Mesendoderm (in vitro differentiated cells): Measurements from ENCODE around the gene RASSF8.

Experiments used
- DNase-seq: peaks from one replicate; pipeline ENCODE4 v3.0.0; 2013
- H2AK5ac ChIP-seq: 2 replicates; pipeline ENCODE4 v1.6.1; 2013; ENCODE audit warnings: low read length, inconsistent platforms
- H2BK120ac ChIP-seq: 2 replicates; pipeline ENCODE4 v1.6.1; 2013; ENCODE audit warnings: low read depth, mild to moderate bottlenecking, low read length, moderate library complexity, mixed read lengths
- H2BK15ac ChIP-seq: replicated peaks from 2 replicates; pipeline ENCODE4 v1.6.1; 2013; ENCODE audit warnings: low read depth, mild to moderate bottlenecking, moderate library complexity
- H2BK5ac ChIP-seq: 2 replicates; pipeline ENCODE4 v1.6.1; 2013; ENCODE audit warnings: low read length, inconsistent platforms
- H3K18ac ChIP-seq: 2 replicates; pipeline ENCODE4 v1.6.1; 2013; ENCODE audit warnings: mild to moderate bottlenecking, low read length, mixed read lengths
- H3K23ac ChIP-seq: one replicate; pipeline ENCODE4 v1.6.1; 2013; ENCODE audit warnings: low read length
- H3K27ac ChIP-seq: 2 replicates; pipeline ENCODE4 v1.5.1; 2013; ENCODE audit warnings: low read depth, mild to moderate bottlenecking, inconsistent platforms, low read length, moderate library complexity
- H3K27me3 ChIP-seq: 2 replicates; pipeline ENCODE4 v1.6.1; 2013; ENCODE audit warnings: low read length, control low read depth, mild to moderate bottlenecking, inconsistent platforms; ENCODE audit not compliant: insufficient read depth, poor library complexity
- H3K36me3 ChIP-seq: 2 replicates; pipeline ENCODE4 v1.6.1; 2013; ENCODE audit warnings: low read length, inconsistent platforms; ENCODE audit not compliant: control insufficient read depth, insufficient read depth
- H3K4ac ChIP-seq: one replicate; pipeline ENCODE4 v1.6.1; 2013; ENCODE audit warnings: low read depth, mild to moderate bottlenecking, low read length, moderate library complexity
- H3K4me1 ChIP-seq: 2 replicates; pipeline ENCODE4 v1.6.1; 2013; ENCODE audit warnings: low read depth, low read length, inconsistent platforms; ENCODE audit not compliant: control insufficient read depth
- H3K4me2 ChIP-seq: 2 replicates; pipeline ENCODE4 v1.6.1; 2013; ENCODE audit warnings: low read length
- H3K4me3 ChIP-seq: 2 replicates; pipeline ENCODE4 v1.5.1; 2013; ENCODE audit warnings: mild to moderate bottlenecking, low read length
- H3K56ac ChIP-seq: one replicate; pipeline ENCODE4 v1.6.1; 2013; ENCODE audit warnings: low read length
- H3K79me1 ChIP-seq: 2 replicates; pipeline ENCODE4 v1.6.1; 2013; ENCODE audit warnings: low read length, inconsistent platforms
- H3K79me2 ChIP-seq: 2 replicates; pipeline ENCODE4 v1.6.1; 2013; ENCODE audit warnings: mild to moderate bottlenecking, low read length; ENCODE audit not compliant: control insufficient read depth, insufficient read depth
- H3K9ac ChIP-seq: 2 replicates; pipeline ENCODE4 v1.6.1; 2013; ENCODE audit warnings: low read length, inconsistent platforms
- H4K5ac ChIP-seq: one replicate; pipeline ENCODE4 v1.6.1; 2013; ENCODE audit warnings: low read length
- H4K8ac ChIP-seq: one replicate; pipeline ENCODE4 v1.6.1; 2013; ENCODE audit warnings: low read depth, mild to moderate bottlenecking, control low read depth, low read length, moderate library complexity
- WGBS: extraction: QIAGEN DNeasy Blood & Tissue Kit; methylation state at CpG from one replicate; pipeline ENCODE4 v1.1.7; 2013; ENCODE audit warnings: low lambda C conversion rate, missing lambda C conversion rate; ENCODE audit not compliant: insufficient coverage; ENCODE audit errors: extremely low coverage; 5-methylcytosine and 5-hydroxymethylcytosine counted together

Gene RASSF8

DNA sequence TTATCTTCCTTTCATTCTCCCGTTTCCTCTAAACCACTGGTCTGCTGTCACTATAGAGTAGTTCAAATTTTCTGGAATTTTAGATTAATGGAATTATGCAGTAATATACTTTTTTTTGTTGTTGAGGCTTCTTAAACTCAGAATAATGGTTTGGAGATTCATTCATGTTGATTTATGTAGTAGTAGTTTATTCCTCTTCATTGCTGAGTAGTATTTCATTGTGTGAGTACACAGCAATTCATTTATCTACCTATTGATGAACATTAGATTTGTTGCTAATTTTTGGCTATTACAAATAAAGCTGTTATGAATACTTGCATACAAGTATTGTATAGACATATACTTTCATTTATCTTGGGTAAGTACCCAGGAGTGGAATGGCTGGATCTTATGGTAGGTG lies 7.2 kb downstream of the RASSF8 start:
- H2BK15ac ChIP-seq = no peak overlapping the region
- H3K79me1 ChIP-seq = peaks cover 32% of the 10 kb centered on the region
- WGBS = no CpG with 5 or more reads among the region's 1 CpG
- no peak overlapping the region for H4K5ac ChIP-seq
- H3K4me2 ChIP-seq = no peak overlapping the region
- H3K27me3 ChIP-seq = no peaks in the 10 kb centered on the region
- H3K4me1 ChIP-seq = peaks cover 20% of the 10 kb centered on the region
- H3K4ac ChIP-seq = no peak overlapping the region
- H3K27ac ChIP-seq = no peak overlapping the region
- no peak overlapping the region for H3K23ac ChIP-seq
- no peaks in the 10 kb centered on the region for H3K36me3 ChIP-seq
- no peak for DNase-seq
- H2AK5ac ChIP-seq = no peak overlapping the region
- no peak overlapping the region for H3K4me3 ChIP-seq
- H3K79me2 ChIP-seq = peaks cover 63% of the 10 kb centered on the region
- H3K56ac ChIP-seq = no peak overlapping the region
- H3K18ac ChIP-seq = no peak overlapping the region
- H2BK5ac ChIP-seq = no peak overlapping the region
- no peak overlapping the region for H4K8ac ChIP-seq
- no peak overlapping the region for H3K9ac ChIP-seq
- H2BK120ac ChIP-seq = no peak overlapping the region

DNA sequence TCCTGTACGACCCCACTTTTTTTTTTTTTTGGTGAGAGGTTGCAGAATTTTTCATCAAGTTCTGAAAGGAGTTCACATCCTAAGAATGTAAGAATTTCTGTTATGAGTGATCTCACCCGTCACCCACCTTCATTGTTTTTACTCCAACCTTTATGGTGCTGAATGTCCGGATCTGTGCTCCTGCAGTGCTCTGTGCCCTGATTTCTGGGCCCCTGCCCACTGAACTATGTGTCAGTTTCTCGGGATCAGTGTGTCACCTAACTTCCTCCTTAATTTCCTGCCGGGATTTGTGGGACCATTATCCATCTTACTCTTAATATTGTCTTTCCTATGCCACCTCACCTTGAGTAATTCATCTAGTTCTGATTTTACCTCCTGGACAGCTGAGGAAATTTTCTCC lies 11.6 kb downstream of the RASSF8 start:
- Histone ChIP-seq H3K4me1 (peaks cover 27% of the 10 kb centered on the region), H3K79me1 (peaks cover 36% of the 10 kb centered on the region), H3K36me3 (no peaks in the 10 kb centered on the region), H3K23ac (no peak overlapping the region), H4K8ac (no peak overlapping the region), H4K5ac (no peak overlapping the region), H3K27me3 (no peaks in the 10 kb centered on the region), H3K4me3 (no peak overlapping the region), H2BK15ac (no peak overlapping the region), H3K56ac (no peak overlapping the region), H3K9ac (no peak overlapping the region), H2BK120ac (no peak overlapping the region), H3K18ac (no peak overlapping the region), H2BK5ac (no peak overlapping the region), H3K27ac (no peak overlapping the region), H2AK5ac (no peak overlapping the region), H3K4me2 (no peak overlapping the region), H3K4ac (no peak overlapping the region), H3K79me2 (peaks cover 59% of the 10 kb centered on the region)
- whole genome bisulfite sequencing = no CpG with 5 or more reads among the region's 5 CpGs
- DNase-seq = no peak

DNA sequence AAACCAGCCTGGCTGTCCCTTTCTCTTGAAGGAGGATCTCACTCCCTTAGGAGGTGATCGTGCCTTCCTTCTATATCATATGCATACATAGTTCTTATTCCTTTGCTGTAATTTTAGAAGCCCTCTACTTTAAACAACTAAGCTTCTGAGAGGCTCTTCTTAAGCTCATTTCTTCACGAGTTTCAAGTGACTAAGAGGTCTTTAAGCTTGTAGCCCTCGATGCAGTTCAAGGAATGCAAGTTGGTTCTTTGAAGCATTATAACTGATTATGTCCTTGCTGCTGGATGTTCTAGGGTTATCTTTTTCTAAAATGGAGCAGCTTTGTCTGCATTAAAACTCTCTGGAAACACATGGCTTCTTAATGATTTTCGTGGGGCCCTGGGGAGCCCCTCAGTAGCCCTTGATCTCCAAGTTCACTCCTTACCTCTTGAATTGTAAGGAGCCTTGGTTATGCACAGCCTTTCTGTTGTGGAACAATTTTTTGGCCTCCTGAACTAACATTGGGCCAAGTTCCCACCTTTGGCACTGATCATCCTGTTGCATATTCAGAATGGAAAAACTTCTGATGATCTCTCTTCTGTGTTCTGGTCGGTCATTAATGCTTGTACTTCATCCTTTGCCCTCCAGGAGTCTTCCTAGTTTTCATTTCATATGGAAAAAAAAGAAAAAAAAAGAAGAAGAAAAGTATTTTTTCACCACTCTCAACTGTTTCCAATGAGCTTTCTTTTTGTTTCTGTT lies 12.6 kb downstream of the RASSF8 start:
- no peak overlapping the region for H3K4me2 ChIP-seq
- no peak for DNase-seq
- H3K23ac ChIP-seq = no peak overlapping the region
- peaks cover 27% of the 10 kb centered on the region for H3K4me1 ChIP-seq
- no peak overlapping the region for H2AK5ac ChIP-seq
- no peak overlapping the region for H2BK120ac ChIP-seq
- H3K27ac ChIP-seq = no peak overlapping the region
- H3K4me3 ChIP-seq = no peak overlapping the region
- no peak overlapping the region for H4K8ac ChIP-seq
- WGBS = no CpG with 5 or more reads among the region's 5 CpGs
- no peaks in the 10 kb centered on the region for H3K36me3 ChIP-seq
- no peak overlapping the region for H3K4ac ChIP-seq
- H3K27me3 ChIP-seq = no peaks in the 10 kb centered on the region
- H3K79me1 ChIP-seq = peaks cover 40% of the 10 kb centered on the region
- H3K18ac ChIP-seq = no peak overlapping the region
- H2BK15ac ChIP-seq = no peak overlapping the region
- peaks cover 58% of the 10 kb centered on the region for H3K79me2 ChIP-seq
- no peak overlapping the region for H3K56ac ChIP-seq
- no peak overlapping the region for H4K5ac ChIP-seq
- H3K9ac ChIP-seq = no peak overlapping the region
- H2BK5ac ChIP-seq = no peak overlapping the region

DNA sequence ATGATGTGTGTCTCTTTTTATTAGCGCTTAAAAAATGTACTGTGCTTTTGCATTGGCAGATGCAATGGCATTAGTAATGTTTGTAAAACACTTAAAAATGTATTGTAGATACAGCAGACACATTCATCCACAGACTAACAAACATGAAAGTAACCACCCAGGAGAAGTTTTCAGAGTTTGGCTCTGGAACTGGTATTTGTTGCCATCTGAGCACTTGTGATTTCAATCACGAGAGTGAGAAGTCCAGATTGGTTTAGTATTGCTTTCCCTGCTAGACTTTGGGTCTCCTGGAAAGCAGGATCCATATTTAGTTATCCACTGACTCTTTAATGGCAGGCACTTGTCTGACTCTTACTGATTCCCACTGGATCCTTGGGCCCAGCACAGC lies 13.2 kb downstream of the RASSF8 start:
- Histone ChIP-seq H3K79me2 (peaks cover 61% of the 10 kb centered on the region), H3K9ac (no peak overlapping the region), H3K27me3 (no peaks in the 10 kb centered on the region), H3K56ac (no peak overlapping the region), H4K5ac (no peak overlapping the region), H3K4me2 (no peak overlapping the region), H2BK5ac (no peak overlapping the region), H4K8ac (no peak overlapping the region), H3K4ac (no peak overlapping the region), H2BK15ac (no peak overlapping the region), H3K27ac (no peak overlapping the region), H2AK5ac (no peak overlapping the region), H2BK120ac (no peak overlapping the region), H3K18ac (no peak overlapping the region), H3K4me3 (no peak overlapping the region), H3K4me1 (peaks cover 27% of the 10 kb centered on the region), H3K36me3 (no peaks in the 10 kb centered on the region), H3K79me1 (peaks cover 44% of the 10 kb centered on the region), H3K23ac (no peak overlapping the region)
- no CpG with 5 or more reads among the region's 2 CpGs for WGBS
- no peak for DNase-seq

DNA sequence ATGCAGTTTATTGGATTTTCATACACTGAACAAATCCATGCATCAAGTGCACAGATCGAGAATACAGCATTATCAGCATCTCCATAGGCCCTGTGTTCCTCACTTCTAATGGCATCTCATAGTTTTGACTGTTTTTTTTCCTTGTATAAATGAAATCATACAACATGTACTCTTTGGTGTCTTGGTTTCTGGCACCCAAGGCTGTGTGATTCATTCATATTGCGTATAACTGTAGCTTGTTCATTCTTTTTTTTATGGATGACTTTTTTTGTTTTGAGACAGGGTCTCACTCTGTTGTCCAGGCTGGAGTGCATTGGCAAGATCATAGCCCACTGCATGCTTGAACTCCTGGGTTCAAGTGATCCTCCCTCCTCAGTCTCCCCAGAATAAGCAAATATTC lies 14.3 kb downstream of the RASSF8 start:
- no CpG with 5 or more reads among the region's 2 CpGs for WGBS
- Histone ChIP-seq H3K79me2 (peaks cover 62% of the 10 kb centered on the region), H3K23ac (no peak overlapping the region), H3K56ac (no peak overlapping the region), H3K4me1 (peaks cover 23% of the 10 kb centered on the region), H3K4ac (no peak overlapping the region), H2BK15ac (no peak overlapping the region), H3K79me1 (peaks cover 47% of the 10 kb centered on the region), H3K36me3 (no peaks in the 10 kb centered on the region), H4K8ac (no peak overlapping the region), H2BK5ac (no peak overlapping the region), H4K5ac (no peak overlapping the region), H3K4me3 (no peak overlapping the region), H3K9ac (no peak overlapping the region), H3K18ac (no peak overlapping the region), H2BK120ac (no peak overlapping the region), H2AK5ac (no peak overlapping the region), H3K27ac (no peak overlapping the region), H3K27me3 (no peaks in the 10 kb centered on the region), H3K4me2 (no peak overlapping the region)
- DNase-seq = no peak

DNA sequence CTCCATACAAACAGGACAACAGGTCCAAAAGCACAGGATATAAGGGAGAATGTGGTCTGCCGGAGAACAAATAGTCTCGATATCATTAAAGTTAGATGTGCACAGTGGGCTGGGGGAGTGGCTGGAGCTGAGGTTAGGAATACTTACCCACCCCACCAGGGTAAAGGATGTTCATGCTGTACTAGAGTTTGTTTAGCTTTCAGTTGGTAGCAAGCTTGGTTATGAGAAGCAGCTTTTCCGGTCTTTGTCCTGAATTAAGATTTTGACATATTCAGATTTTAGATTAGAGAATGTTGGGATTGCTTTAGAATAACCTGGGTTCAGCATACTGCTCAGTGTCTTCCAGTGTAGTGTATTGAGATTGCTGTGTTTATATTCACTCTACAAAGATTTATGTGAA lies 16.7 kb downstream of the RASSF8 start:
- H3K79me1 ChIP-seq = peaks cover 45% of the 10 kb centered on the region
- H3K4me1 ChIP-seq = peaks cover 17% of the 10 kb centered on the region
- no peak overlapping the region for H4K8ac ChIP-seq

More for the DNA sequence above, 16.7 kb downstream of the RASSF8 start:
- Histone ChIP-seq H3K27ac (no peak overlapping the region), H4K5ac (no peak overlapping the region), H3K79me2 (peaks cover 53% of the 10 kb centered on the region), H2BK5ac (no peak overlapping the region), H3K4me3 (no peak overlapping the region), H2AK5ac (no peak overlapping the region), H2BK15ac (no peak overlapping the region), H2BK120ac (no peak overlapping the region), H3K4me2 (no peak overlapping the region), H3K23ac (no peak overlapping the region), H3K9ac (no peak overlapping the region), H3K56ac (no peak overlapping the region), H3K27me3 (no peaks in the 10 kb centered on the region), H3K36me3 (no peaks in the 10 kb centered on the region), H3K4ac (no peak overlapping the region), H3K18ac (no peak overlapping the region)
- WGBS = no CpG with 5 or more reads among the region's 3 CpGs
- no peak for DNase-seq
